ENCODE data around the gene RPL18A. TPM values are rescaled to one million over a fixed set of nuclear protein-coding genes. Genes with fewer than 3 reads are reported as not detected.

Gene RPL18A
- total and polyA plus RNA-seq, 2 experiments from 2014 or later: 930 to 1,484 TPM

- peaks cover 6% of the 10 kb centered on the region for H3K4me1 ChIP-seq (ENCODE audit: low read depth)
- TF ChIP-seq CTCF (IDR thresholded peaks at IDR 0.05; ENCODE audit: low read depth, low read length): no peak
- H3K27me3 ChIP-seq: no peaks in the 10 kb centered on the region
- DNase-seq (ENCODE audit: low read depth in 1 of 2, low spot score in 1 of 2): no peak
- no peaks in the 10 kb centered on the region for H3K9me3 ChIP-seq (ENCODE audit: low read depth)
- H3K27ac ChIP-seq: no peak overlapping the region
- peaks cover 26% of the 10 kb centered on the region for H3K36me3 ChIP-seq
- no peak overlapping the region for H3K4me3 ChIP-seq
These were observed 3.2 kb downstream of the RPL18A start for GRCh38 chr19:17862711-17863519.

GRCh38 chr19:17863520-17864182, 3.9 kb downstream of the RPL18A start:
- Histone ChIP-seq H3K9me3 (ENCODE audit: low read depth) (no peaks in the 10 kb centered on the region), H3K27ac (peak overlapping the region; percentile 17), H3K4me1 (ENCODE audit: low read depth) (peaks cover 6% of the 10 kb centered on the region), H3K36me3 (peaks cover 26% of the 10 kb centered on the region), H3K4me3 (no peak overlapping the region), H3K27me3 (no peaks in the 10 kb centered on the region)
- no peak for DNase-seq (ENCODE audit: low read depth in 1 of 2, low spot score in 1 of 2)
- no peak for TF ChIP-seq CTCF (IDR thresholded peaks at IDR 0.05; ENCODE audit: low read depth, low read length)

- Histone ChIP-seq H3K4me1 (ENCODE audit: low read depth) (peaks cover 6% of the 10 kb centered on the region), H3K27me3 (peaks cover 14% of the 10 kb centered on the region), H3K27ac (no peak overlapping the region), H3K36me3 (peaks cover 26% of the 10 kb centered on the region), H3K4me3 (no peak overlapping the region), H3K9me3 (ENCODE audit: low read depth) (no peaks in the 10 kb centered on the region)
- TF ChIP-seq CTCF (IDR thresholded peaks at IDR 0.05; ENCODE audit: low read depth, low read length): no peak
- DNase-seq (ENCODE audit: low read depth in 1 of 2, low spot score in 1 of 2): no peak
These were observed 5.9 kb downstream of the RPL18A start for GRCh38 chr19:17865364-17866311.

DNA sequence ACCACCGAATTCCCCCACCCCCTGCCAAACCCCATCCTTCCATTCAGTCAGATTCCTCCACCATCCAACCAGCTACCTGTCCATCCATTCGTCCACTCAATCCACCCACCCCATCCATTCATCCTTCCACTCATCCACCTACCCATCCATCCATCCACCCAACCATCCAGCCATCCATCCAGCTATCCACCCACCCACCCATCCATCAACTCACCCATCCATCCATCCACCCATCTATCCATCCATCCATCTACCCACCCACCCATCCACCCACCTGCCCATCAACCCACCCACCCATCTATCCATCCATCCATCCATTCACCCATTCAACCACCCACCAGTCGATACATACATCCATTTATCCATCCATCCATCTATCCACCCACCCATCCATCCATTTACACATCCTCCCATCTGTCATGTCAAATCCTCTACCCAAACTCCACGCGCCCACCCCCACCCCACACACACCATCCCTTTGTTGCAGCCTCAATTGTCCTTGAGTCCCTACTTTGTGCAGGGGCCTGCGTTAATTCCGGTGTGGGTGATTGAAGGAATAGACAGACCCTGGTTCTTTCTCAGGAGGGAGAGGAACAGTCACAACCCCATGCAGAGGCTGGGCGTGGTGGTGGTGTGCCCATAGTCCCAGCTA, 6.7 kb downstream of the RPL18A start:
- TF ChIP-seq CTCF (IDR thresholded peaks at IDR 0.05; ENCODE audit: low read depth, low read length): no peak
- Histone ChIP-seq H3K27me3 (peaks cover 14% of the 10 kb centered on the region), H3K4me3 (no peak overlapping the region), H3K27ac (no peak overlapping the region), H3K36me3 (peaks cover 25% of the 10 kb centered on the region), H3K4me1 (ENCODE audit: low read depth) (peaks cover 1% of the 10 kb centered on the region), H3K9me3 (ENCODE audit: low read depth) (no peaks in the 10 kb centered on the region)
- no peak for DNase-seq (ENCODE audit: low read depth in 1 of 2, low spot score in 1 of 2)

- H3K36me3 ChIP-seq: peaks cover 20% of the 10 kb centered on the region
These were observed 7.3 kb downstream of the RPL18A start for GRCh38 chr19:17866964-17867486.

More at GRCh38 chr19:17866964-17867486, 7.3 kb downstream of the RPL18A start:
- no peak for TF ChIP-seq CTCF (IDR thresholded peaks at IDR 0.05; ENCODE audit: low read depth, low read length)
- no peaks in the 10 kb centered on the region for H3K9me3 ChIP-seq (ENCODE audit: low read depth)
- H3K27ac ChIP-seq: no peak overlapping the region
- no peak for DNase-seq (ENCODE audit: low read depth in 1 of 2, low spot score in 1 of 2)
- peaks cover 20% of the 10 kb centered on the region for H3K27me3 ChIP-seq
- H3K4me1 ChIP-seq (ENCODE audit: low read depth): no peaks in the 10 kb centered on the region
- no peak overlapping the region for H3K4me3 ChIP-seq

All from cardiac muscle cell (in vitro differentiated cells and primary cell).